Skeletal muscle satellite cell (primary cell): ENCODE data around the gene NHLRC4.

Experiments
- H3K27me3 ChIP-seq: 2 replicates; pipeline ENCODE4 v1.7.0; 2013; ENCODE audit warnings: low read length; ENCODE audit not compliant: control insufficient read depth, insufficient read depth
- H3K36me3 ChIP-seq: 2 replicates; pipeline ENCODE4 v1.7.0; 2013; ENCODE audit warnings: mild to moderate bottlenecking, control low read depth, low read length; ENCODE audit not compliant: insufficient read depth
- H3K4me1 ChIP-seq: 2 replicates; pipeline ENCODE4 v1.7.0; 2013; ENCODE audit warnings: low read length; ENCODE audit not compliant: control insufficient read depth, insufficient read depth
- H3K4me2 ChIP-seq: 2 replicates; pipeline ENCODE4 v1.7.0; 2013; ENCODE audit warnings: mild to moderate bottlenecking, low read length
- H3K4me3 ChIP-seq: 2 replicates; pipeline ENCODE4 v1.7.0; 2013; ENCODE audit warnings: low read length
- H3K9ac ChIP-seq: 2 replicates; pipeline ENCODE4 v1.7.0; 2013; ENCODE audit warnings: mild to moderate bottlenecking, low read depth, low read length, moderate library complexity
- H3K9me3 ChIP-seq: replicated peaks from 2 replicates; pipeline ENCODE4 v1.7.0; 2013; ENCODE audit warnings: mild to moderate bottlenecking, control low read depth, low read length

Gene NHLRC4

DNA sequence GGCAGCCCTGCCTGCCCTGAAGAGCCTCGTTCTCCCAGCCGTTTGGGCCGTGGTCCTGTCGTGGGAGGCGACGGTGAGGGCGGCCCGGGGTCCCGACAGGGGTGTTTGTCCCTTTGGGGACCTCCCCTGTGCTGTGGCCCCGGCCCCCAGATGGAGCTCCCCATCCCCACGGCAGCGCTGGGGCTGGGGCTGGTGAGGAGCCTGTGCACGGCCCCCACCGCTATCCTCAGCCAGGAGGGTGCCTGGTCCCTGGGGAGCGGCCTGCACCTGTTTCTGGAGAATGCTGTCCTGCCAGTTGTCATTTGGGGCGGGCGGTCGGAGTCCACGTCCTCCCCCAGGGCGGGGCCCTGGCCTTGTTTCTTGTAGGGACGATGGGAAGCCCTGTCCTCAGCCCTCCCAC lies 32.7 kb upstream of the NHLRC4 start:
- Histone ChIP-seq H3K9ac (no peak overlapping the region), H3K36me3 (peaks cover 30% of the 10 kb centered on the region), H3K4me1 (peaks cover 54% of the 10 kb centered on the region), H3K4me2 (peak overlapping the region; percentile 63), H3K4me3 (no peak overlapping the region), H3K9me3 (no peaks in the 10 kb centered on the region), H3K27me3 (no peaks in the 10 kb centered on the region)

DNA sequence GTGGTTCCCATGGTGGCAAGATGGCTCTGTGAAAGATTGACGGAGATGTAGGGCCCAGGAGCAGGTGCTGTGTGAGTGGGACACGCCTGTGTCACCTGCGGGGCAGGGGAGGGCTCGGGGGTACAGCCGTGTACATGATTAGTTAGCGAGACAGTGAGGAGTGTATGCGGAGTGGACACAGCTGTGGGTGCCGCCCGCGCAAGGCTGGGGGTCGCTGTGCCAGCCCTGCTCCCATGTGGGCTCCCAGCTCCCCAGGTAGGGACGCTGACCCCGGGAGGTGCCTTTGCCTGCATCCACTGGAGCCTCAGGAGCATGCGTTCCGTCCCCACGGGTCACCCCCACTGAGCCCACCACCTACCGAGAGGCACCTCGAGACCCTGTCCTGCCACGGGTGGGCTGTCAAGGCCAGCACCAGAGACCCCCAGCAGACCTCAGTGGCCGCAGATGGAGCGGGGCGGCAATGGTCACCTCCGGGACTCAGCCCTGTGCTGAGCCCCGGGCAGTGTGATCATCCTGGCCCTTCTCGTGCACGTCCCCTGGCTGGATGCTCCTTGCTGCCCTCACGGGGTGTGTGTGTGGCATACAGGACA lies 31.9 kb upstream of the NHLRC4 start:
- H3K9me3 ChIP-seq, result no peaks in the 10 kb centered on the region
- H3K9ac ChIP-seq, result peak overlapping the region; percentile 27
- peak overlapping the region; percentile 72 for H3K4me2 ChIP-seq
- peak overlapping the region; percentile 57 for H3K4me3 ChIP-seq
- peaks cover 24% of the 10 kb centered on the region for H3K36me3 ChIP-seq
- peaks cover 54% of the 10 kb centered on the region for H3K4me1 ChIP-seq
- H3K27me3 ChIP-seq, result no peaks in the 10 kb centered on the region

DNA sequence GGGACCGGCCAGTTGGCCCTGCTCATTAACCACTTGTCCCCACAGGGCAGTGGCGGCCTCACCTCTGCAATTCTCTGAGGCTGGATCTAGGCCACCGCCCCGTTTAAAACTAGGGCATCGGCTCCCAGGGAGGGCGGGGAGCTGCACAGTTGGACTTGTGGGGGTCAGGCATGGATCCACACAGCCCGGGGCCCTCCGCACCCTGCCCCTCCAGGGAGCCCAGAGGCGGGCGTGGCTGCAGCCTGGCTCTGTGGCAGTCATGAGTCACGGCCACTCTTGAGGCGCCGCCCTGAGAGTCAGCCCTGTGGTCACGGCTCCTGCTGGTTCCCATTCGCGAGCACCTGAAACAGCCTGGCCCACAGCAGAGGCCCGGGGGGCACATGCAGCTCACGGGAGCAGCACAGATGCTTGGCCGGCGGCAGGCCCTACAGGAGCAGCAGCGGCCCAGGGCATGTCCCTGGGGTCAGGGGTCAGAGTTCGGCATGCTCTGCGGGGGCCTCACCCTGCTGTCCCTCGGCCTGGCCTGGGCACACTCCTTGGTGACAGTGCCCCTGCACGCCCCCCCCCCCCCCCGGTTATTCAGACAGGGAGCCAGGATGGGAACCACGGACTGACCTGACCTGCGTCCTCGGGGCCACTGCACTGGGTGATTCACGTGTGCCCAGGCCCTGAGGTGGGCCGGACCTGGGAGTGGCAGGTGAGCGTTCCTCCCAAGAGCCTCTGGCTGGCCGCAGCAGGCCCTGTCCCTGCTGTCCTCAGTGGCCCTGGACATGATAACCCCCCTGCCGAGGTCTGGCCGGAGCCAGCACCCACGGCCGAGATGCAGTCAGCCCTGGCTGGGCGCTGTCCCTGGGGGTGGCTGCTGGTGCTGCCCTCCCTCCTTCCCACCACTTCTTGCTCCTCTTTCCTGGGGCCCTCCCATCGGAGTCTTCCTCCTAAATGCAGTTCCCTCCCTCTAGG lies 31.1 kb upstream of the NHLRC4 start:
- Histone ChIP-seq H3K36me3 (peaks cover 21% of the 10 kb centered on the region), H3K4me1 (peaks cover 56% of the 10 kb centered on the region), H3K9me3 (no peaks in the 10 kb centered on the region), H3K9ac (peak overlapping the region; percentile 27), H3K27me3 (no peaks in the 10 kb centered on the region), H3K4me3 (peak overlapping the region; percentile 57), H3K4me2 (peak overlapping the region; percentile 72)

DNA sequence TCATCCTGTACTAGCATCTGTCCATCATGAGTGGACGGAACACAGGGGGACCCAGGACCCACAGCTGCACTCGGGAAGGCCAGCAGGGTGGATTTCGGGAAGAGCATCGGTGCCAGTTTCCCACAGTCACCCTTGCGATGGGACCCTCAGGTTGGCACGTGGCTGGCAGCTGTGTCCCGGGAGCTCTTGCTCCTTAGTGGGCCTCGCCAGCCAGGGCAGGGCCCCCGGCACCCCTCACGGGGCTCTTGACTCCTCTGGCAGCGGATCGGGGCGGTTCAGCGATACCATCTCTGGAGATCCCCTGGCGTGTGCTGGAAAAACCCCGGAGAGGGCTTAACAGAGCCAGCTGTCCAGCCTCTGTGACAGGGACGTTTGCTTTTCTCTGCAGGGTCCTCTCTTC lies 30.1 kb upstream of the NHLRC4 start:
- no peak overlapping the region for H3K4me2 ChIP-seq
- H3K27me3 ChIP-seq, result no peaks in the 10 kb centered on the region
- H3K9me3 ChIP-seq, result no peaks in the 10 kb centered on the region
- peaks cover 21% of the 10 kb centered on the region for H3K36me3 ChIP-seq
- H3K9ac ChIP-seq, result no peak overlapping the region
- no peak overlapping the region for H3K4me3 ChIP-seq
- H3K4me1 ChIP-seq, result peaks cover 58% of the 10 kb centered on the region

DNA sequence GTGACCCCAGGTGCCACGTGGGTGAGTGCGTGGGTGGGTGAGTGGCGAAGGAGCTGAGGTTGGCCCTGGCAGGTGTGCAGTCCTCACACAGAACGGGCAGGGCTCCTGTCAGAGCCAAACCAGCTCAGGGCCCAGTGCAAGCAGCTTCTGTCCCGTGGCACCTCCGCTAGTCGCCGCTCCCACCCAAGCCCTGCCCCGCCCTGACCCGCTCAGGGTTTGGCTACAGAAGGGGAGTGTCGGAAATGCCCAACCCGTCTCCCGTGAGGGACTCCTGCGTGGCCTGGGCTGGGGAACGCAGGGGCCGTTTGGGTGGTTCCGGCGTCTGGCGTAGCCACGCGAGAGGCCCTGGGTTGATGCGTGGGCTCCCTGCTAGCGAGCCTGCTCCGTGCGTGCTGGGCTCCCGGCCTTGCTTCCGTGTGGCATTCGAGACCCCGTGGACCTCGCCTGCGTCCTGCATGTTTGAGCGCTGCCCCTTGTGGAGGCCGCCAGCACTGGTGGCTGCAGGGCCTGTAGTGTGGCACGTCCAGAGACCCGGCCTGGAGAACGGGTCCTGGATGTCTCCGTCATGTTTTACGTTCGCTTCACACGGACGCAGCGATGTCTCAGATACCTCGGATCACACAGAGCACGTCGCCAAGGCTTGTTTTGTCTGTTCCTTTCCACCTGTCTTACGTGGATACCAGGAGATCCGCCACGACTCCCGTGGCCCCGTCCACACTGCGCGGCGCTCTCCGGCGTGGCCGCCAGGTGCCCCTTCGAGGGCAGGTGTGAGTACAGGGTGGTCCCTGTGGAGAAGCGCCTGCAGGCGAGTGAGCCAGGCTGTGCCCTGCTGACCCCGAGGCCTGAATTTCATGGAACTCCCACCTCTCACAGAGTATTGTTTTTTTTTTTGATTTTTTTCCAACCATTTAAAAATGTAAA lies 29.1 kb upstream of the NHLRC4 start:
- Histone ChIP-seq H3K4me3 (no peak overlapping the region), H3K9ac (no peak overlapping the region), H3K4me1 (peaks cover 52% of the 10 kb centered on the region), H3K4me2 (no peak overlapping the region), H3K9me3 (no peaks in the 10 kb centered on the region), H3K36me3 (peaks cover 21% of the 10 kb centered on the region), H3K27me3 (no peaks in the 10 kb centered on the region)

DNA sequence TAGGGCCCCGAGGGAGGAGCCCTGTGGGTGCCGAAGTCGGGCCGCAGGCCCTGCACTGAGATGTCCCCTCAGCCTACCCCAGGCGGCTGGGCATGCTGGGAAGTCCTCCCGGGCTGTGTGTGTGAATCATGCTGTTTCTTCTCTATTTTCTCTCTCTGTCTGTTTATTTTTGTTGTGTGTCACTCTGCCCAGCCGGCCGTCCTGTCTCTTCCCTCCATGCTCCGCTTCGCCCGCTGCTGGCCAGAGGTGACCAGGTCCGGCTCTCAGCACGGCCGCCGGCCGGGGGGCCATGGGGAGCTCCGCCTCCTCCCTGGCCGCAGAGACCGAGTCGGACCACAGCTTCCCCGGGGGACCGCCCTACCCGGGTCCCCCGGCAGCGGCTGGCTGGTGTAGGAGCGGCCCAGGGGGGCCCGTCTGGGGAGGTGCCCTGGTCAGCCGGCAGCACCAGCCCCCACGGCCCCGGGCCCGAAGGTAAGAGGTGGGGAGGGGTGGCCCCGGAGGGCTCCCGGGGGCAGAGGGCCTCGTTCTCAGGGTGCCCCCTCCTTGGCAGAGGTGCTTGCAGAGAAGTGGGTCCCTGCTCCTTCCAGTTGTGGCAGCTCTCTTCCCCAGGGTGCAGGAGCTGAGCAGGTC lies 26.8 kb upstream of the NHLRC4 start:
- H3K9me3 ChIP-seq, result no peaks in the 10 kb centered on the region
- no peak overlapping the region for H3K4me3 ChIP-seq
- peak overlapping the region; percentile 39 for H3K4me2 ChIP-seq
- H3K4me1 ChIP-seq, result peaks cover 33% of the 10 kb centered on the region
- no peaks in the 10 kb centered on the region for H3K27me3 ChIP-seq
- H3K9ac ChIP-seq, result peak overlapping the region; percentile 32
- peaks cover 21% of the 10 kb centered on the region for H3K36me3 ChIP-seq

DNA sequence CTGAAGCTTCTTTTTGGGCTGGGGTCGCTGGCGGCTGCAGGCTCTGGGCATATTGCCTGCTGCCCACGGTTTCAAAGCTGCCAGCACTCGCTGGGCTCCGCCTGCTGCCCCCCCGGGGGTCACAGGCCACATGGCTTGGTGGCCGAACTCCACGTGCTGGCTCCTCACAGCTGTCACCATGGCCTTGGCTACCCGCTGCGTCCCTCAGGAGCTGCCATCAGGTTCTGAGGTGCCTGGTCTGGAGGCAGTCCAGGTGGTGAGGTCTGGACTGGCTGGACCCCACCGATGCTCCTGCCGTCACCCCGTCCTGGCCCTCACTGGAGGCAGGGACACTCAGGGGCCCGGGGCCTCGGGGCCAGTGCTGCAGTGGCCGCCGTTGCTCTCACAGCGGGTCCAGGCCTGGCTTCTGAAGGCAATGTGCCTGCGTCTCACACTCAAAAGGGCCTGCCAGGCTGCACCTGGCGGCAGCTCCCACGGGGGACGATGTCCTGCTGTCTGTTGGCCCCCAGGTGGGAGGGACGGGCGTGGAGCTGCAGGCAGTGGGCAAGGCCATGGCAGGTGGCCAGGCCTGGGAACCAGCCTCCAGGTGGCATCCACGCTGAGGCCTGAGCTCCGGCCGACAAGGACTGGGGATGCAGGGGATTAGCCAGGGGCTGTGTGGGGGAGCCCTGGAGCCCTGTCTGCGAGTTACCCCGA lies 26.0 kb upstream of the NHLRC4 start:
- H3K36me3 ChIP-seq, result peaks cover 21% of the 10 kb centered on the region
- H3K4me1 ChIP-seq, result peaks cover 25% of the 10 kb centered on the region
- no peaks in the 10 kb centered on the region for H3K27me3 ChIP-seq
- H3K9me3 ChIP-seq, result no peaks in the 10 kb centered on the region
- H3K9ac ChIP-seq, result no peak overlapping the region
- no peak overlapping the region for H3K4me3 ChIP-seq
- peak overlapping the region; percentile 28 for H3K4me2 ChIP-seq

DNA sequence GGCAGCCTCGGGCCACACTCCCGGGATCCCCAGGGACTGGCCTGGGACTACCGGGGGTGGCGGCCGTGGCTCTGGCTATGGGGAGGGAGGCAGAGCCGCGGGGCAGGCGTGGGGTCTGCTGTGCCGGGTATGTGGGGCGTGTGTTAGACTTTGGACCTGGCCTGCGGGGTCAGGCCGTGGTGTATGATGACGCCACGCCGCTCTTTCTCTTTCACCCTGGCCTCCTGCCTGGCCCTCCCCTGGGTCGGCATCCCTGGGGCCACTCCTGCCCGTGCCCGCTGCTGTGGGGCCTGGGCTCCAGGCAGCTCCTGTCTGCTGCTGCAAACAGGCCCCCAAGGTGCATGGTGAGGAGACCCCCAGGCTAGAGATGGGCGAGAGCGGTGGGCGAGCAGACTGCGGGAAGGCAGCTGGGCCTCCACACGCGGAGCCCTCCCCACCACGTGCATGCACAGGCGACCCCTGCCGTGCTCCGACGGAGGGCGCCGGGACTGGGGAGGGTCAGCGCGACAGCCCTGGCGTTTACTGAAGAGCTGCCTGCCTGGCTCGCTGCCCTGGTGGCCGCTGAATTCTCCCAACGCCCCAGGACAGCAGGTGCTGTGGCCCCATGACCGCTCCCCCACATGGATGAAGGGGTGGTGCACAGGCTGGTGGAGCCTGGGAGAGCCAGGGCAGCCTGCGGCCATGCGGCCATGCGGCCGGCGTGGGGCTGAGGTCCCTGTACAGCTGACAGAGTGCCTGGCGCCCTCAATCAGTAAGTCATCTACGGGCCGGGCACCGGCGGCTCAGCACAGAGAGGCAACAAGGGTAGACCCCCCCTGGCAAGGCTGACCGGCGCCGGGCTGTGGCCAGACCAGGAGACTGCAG lies 23.3 kb upstream of the NHLRC4 start:
- Histone ChIP-seq H3K4me1 (peaks cover 21% of the 10 kb centered on the region), H3K4me3 (no peak overlapping the region), H3K27me3 (no peaks in the 10 kb centered on the region), H3K9me3 (no peaks in the 10 kb centered on the region), H3K9ac (no peak overlapping the region), H3K4me2 (no peak overlapping the region), H3K36me3 (peaks cover 6% of the 10 kb centered on the region)

DNA sequence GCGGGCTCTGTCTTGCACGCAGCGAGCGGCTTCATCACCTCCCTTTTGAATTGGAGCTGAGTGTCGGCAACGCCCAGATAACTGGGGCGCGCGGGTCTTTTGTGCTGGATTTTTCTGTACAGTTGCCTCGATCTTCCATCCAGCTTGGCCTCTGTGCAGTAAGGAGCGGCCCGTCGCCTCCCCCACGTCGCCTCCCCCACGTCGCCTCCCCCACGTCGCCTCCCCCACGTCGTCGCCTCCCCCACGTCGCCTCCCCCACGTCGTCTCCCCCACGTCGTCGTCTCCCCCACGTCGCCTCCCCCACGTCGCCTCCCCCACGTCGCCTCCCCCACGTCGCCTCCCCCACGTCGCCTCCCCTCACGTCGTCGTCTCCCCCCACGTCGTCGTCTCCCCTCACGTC lies 22.3 kb upstream of the NHLRC4 start:
- Histone ChIP-seq H3K36me3 (peaks cover 10% of the 10 kb centered on the region), H3K27me3 (no peaks in the 10 kb centered on the region), H3K9me3 (no peaks in the 10 kb centered on the region), H3K9ac (no peak overlapping the region), H3K4me3 (no peak overlapping the region), H3K4me2 (no peak overlapping the region), H3K4me1 (peaks cover 15% of the 10 kb centered on the region)
